IMR-90 (cell line): ENCODE data around the gene MYO10. TPM values are rescaled to one million over a fixed set of nuclear protein-coding genes. Genes with fewer than 3 reads are reported as not detected.
A peak's percentile ranks its signal among the peaks of the same experiment; 100 is the strongest.

Source experiments
- ATAC-seq: fragments of 200-7000 bp; cut with Tn5 transposase; 2 replicates; pipeline ENCODE4 v1.9.1; 2020; ENCODE audit warnings: low read depth, mild to moderate bottlenecking, moderate library complexity
- BruUV-seq: library from RNA; stranded (reverse); fragments of 400-500 nt; replicated peaks from 2 replicates; lab custom pipeline; 2021; lab: Mats Ljungman, UMichigan
- CTCF ChIA-PET: fragments of 300-600 bp; formaldehyde crosslinking; extraction: SDS; loops from one replicate; lab custom pipeline; 2021; ENCODE audit warnings: antibody characterized with exemption; lab: Yijun Ruan, JAX
- POLR2A ChIA-PET: fragments of 300-600 bp; sonication (Branson Sonifier 250); formaldehyde crosslinking; loops from one replicate; lab custom pipeline; 2022; ENCODE audit warnings: antibody characterized with exemption; ENCODE audit not compliant: unreplicated experiment; lab: Charles Lee
- DNase-seq: peaks from one replicate; pipeline ENCODE4 v3.0.0; 2013
- H2AFZ ChIP-seq: replicated peaks from 2 replicates; pipeline ENCODE3; 2013; ENCODE audit warnings: low read length, mild to moderate bottlenecking; ENCODE audit not compliant: poor library complexity
- H2AK5ac ChIP-seq: 2 replicates; pipeline ENCODE4 v1.6.1; 2013; ENCODE audit warnings: low read depth, low read length, inconsistent platforms
- H2AK9ac ChIP-seq: replicated peaks from 2 replicates; pipeline ENCODE3; 2013; ENCODE audit warnings: mild to moderate bottlenecking, low read depth, low read length, moderate library complexity; ENCODE audit not compliant: poor library complexity
- H2BK120ac ChIP-seq: 2 replicates; pipeline ENCODE4 v1.6.1; 2013; ENCODE audit warnings: low read depth, low read length, inconsistent platforms
- H2BK15ac ChIP-seq: 3 replicates; pipeline ENCODE4 v1.6.1; 2013; ENCODE audit warnings: low read depth, low read length, inconsistent platforms
- H2BK20ac ChIP-seq: 2 replicates; pipeline ENCODE4 v1.6.1; 2013; ENCODE audit warnings: low read depth, mild to moderate bottlenecking, inconsistent platforms, low read length, moderate library complexity
- H2BK5ac ChIP-seq: 2 replicates; pipeline ENCODE4 v1.6.1; 2013; ENCODE audit warnings: mild to moderate bottlenecking, low read depth, low read length, inconsistent platforms; ENCODE audit not compliant: poor library complexity, severe bottlenecking
- H3K14ac ChIP-seq: replicated peaks from 2 replicates; pipeline ENCODE4 v1.6.1; 2013; ENCODE audit warnings: low read depth, low read length, inconsistent platforms
- H3K18ac ChIP-seq: 2 replicates; pipeline ENCODE4 v1.6.1; 2013; ENCODE audit warnings: low read depth, low read length, control low read depth
- H3K23ac ChIP-seq: 2 replicates; pipeline ENCODE4 v1.6.1; 2013; ENCODE audit warnings: low read depth, low read length, inconsistent platforms
- H3K27ac ChIP-seq: 2 replicates; pipeline ENCODE4 v1.5.1; 2013; ENCODE audit warnings: mild to moderate bottlenecking, control low read depth, low read length; ENCODE audit not compliant: insufficient read depth
- H3K27me3 ChIP-seq: 2 replicates; pipeline ENCODE4 v1.6.1; 2013; ENCODE audit warnings: low read length; ENCODE audit not compliant: control insufficient read depth, insufficient read depth
- H3K36me3 ChIP-seq: 2 replicates; pipeline ENCODE4 v1.6.1; 2013; ENCODE audit warnings: low read length, mixed read lengths; ENCODE audit not compliant: control insufficient read depth, insufficient read depth
- H3K4ac ChIP-seq: 2 replicates; pipeline ENCODE4 v1.6.1; 2013; ENCODE audit warnings: low read depth, low read length, inconsistent platforms
- H3K4me1 ChIP-seq: 2 replicates; pipeline ENCODE4 v1.6.1; 2013; ENCODE audit warnings: low read length, mixed read lengths; ENCODE audit not compliant: control insufficient read depth, insufficient read depth
- H3K4me2 ChIP-seq: 2 replicates; pipeline ENCODE4 v1.6.1; 2013; ENCODE audit warnings: low read depth, mild to moderate bottlenecking, control low read depth, low read length, moderate library complexity
- H3K4me3 ChIP-seq: 2 replicates; pipeline ENCODE4 v1.5.1; 2013; ENCODE audit warnings: low read depth, mild to moderate bottlenecking, control low read depth, low read length, moderate library complexity; ENCODE audit not compliant: insufficient read depth
- H3K56ac ChIP-seq: 2 replicates; pipeline ENCODE4 v1.6.1; 2013; ENCODE audit warnings: low read length, inconsistent platforms; ENCODE audit not compliant: insufficient read depth; ENCODE audit errors: extremely low read depth
- H3K79me1 ChIP-seq, 2 experiments: 2 replicates each; pipeline ENCODE4 v1.6.1; 2013; ENCODE audit warnings: low read length in 2 of 2, inconsistent platforms in 1 of 2, low read depth in 1 of 2
- H3K9ac ChIP-seq: 2 replicates; pipeline ENCODE4 v1.6.1; 2013; ENCODE audit warnings: low read depth, low read length, control low read depth
- H3K9me1 ChIP-seq: 2 replicates; pipeline ENCODE4 v1.6.1; 2013; ENCODE audit warnings: low read length, inconsistent platforms; ENCODE audit not compliant: insufficient read depth
- H3K9me3 ChIP-seq: 2 replicates; pipeline ENCODE4 v1.6.1; 2013; ENCODE audit warnings: low read length; ENCODE audit not compliant: control insufficient read depth, insufficient read depth
- H4K20me1 ChIP-seq: 2 replicates; pipeline ENCODE4 v1.6.1; 2013; ENCODE audit warnings: low read length, inconsistent platforms; ENCODE audit not compliant: insufficient read depth
- H4K5ac ChIP-seq: 2 replicates; pipeline ENCODE4 v1.6.1; 2013; ENCODE audit warnings: mild to moderate bottlenecking, low read depth, low read length, control low read depth
- H4K8ac ChIP-seq, 2 experiments: 2 replicates each; pipeline ENCODE4 v1.6.1; 2013; ENCODE audit warnings: low read depth in 2 of 2, low read length in 2 of 2, control low read depth in 1 of 2, inconsistent platforms in 1 of 2
- H4K91ac ChIP-seq: 2 replicates; pipeline ENCODE4 v1.6.1; 2013; ENCODE audit warnings: low read depth, low read length, inconsistent platforms; ENCODE audit not compliant: insufficient read depth
- BHLHE40 ChIP-seq: fragments of 150-350 bp; IDR thresholded peaks from 2 replicates; pipeline ENCODE4 v1.6.1; 2016; ENCODE audit warnings: mild to moderate bottlenecking, low read depth, low read length
- CEBPB ChIP-seq: IDR thresholded peaks from 2 replicates; pipeline ENCODE4 v1.6.1; 2012; ENCODE audit warnings: low read depth, low read length, improper control_type of control experiment
- CHD1 ChIP-seq: IDR thresholded peaks from 2 replicates; pipeline ENCODE4 v1.6.1; 2012; ENCODE audit warnings: low read depth, low read length, improper control_type of control experiment
- MAFK ChIP-seq: IDR thresholded peaks from 2 replicates; pipeline ENCODE4 v1.6.1; 2012; ENCODE audit warnings: low read depth, low read length, improper control_type of control experiment
- MAZ ChIP-seq: IDR thresholded peaks from 2 replicates; pipeline ENCODE4 v1.6.1; 2012; ENCODE audit warnings: low read depth, mild to moderate bottlenecking, low read length, improper control_type of control experiment, moderate library complexity, borderline replicate concordance
- MXI1 ChIP-seq: IDR thresholded peaks from 2 replicates; pipeline ENCODE4 v1.6.1; 2012; ENCODE audit warnings: low read depth, mild to moderate bottlenecking, low read length, moderate library complexity, borderline replicate concordance
- NFE2L2 ChIP-seq: fragments of 150-350 bp; IDR thresholded peaks from 2 replicates; pipeline ENCODE4 v1.6.1; 2016; ENCODE audit warnings: low read depth, mild to moderate bottlenecking, low read length
- POLR2A ChIP-seq: IDR thresholded peaks from 2 replicates; pipeline ENCODE4 v1.6.1; 2012; ENCODE audit warnings: mild to moderate bottlenecking, low read depth, low read length
- RAD21 ChIP-seq: IDR thresholded peaks from 2 replicates; pipeline ENCODE4 v1.6.1; 2012; ENCODE audit warnings: low read length, improper control_type of control experiment
- USF2 ChIP-seq: fragments of 150-350 bp; IDR thresholded peaks from 2 replicates; pipeline ENCODE4 v1.6.1; 2017; ENCODE audit warnings: mild to moderate bottlenecking, antibody characterized with exemption, low read length, low read depth
- WGBS, 2 experiments: methylation state at CpG; one replicate each; pipeline versions ENCODE4 v1.1.5 to v1.1.7; 2013; ENCODE audit warnings: missing lambda C conversion rate in 2 of 2; ENCODE audit not compliant: insufficient read length in 1 of 2; ENCODE audit errors: extremely low coverage in 2 of 2; 5-methylcytosine and 5-hydroxymethylcytosine counted together
- dilution Hi-C: fragments of 300-500 bp; cut with HindIII; formaldehyde crosslinking; loops from one replicate; pipeline ENCODE4 v1.14.3; 2018; ENCODE audit warnings: low sequenced_read_pairs; ENCODE audit not compliant: unreplicated experiment
- in situ Hi-C: fragments of 300-500 bp; cut with MboI; formaldehyde crosslinking; loops from 3 replicates; pipeline ENCODE4 v1.14.3; 2019; ENCODE audit warnings: low sequenced_read_pairs, inconsistent platforms, mixed read lengths
- intact Hi-C: fragments of 100-400 bp; cut with micrococcal nuclease; formaldehyde crosslinking; loops from 2 replicates; pipeline ENCODE4 v1.10.0; 2022
- polyA plus RNA-seq, 3 experiments: library from polyadenylated mRNA; depleted of rRNA; stranded (reverse); fragments of >200 nt; gene quantifications; 2 replicates each; pipeline ENCODE4 v1.2.3, GENCODE V29; 2012; ENCODE audit warnings: low replicate concordance in 1 of 3
- total RNA-seq: library from RNA; depleted of rRNA; stranded (reverse); fragments of >200 nt; gene quantifications from 2 replicates; pipeline ENCODE4 v1.2.3, GENCODE V29; 2012

Gene MYO10
- total and polyA plus RNA-seq, 2 of the 4 experiments (the other 2 are of a cell fraction) = 39.9 to 115 TPM

- no peak overlapping the region for H3K4me2 ChIP-seq
These were observed 24.0 kb downstream of the MYO10 start for GRCh38 chr5:16912080-16912479.

More at GRCh38 chr5:16912080-16912479, 24.0 kb downstream of the MYO10 start:
- no peak overlapping the region for H2AK5ac ChIP-seq
- H4K8ac ChIP-seq = no peak overlapping the region
- peaks cover 99% of the 10 kb centered on the region for H4K20me1 ChIP-seq
- intact Hi-C loops (no loop called here), in situ Hi-C loops (no loop called here), dilution Hi-C loops (no loop called here)
- H4K5ac ChIP-seq = no peak overlapping the region
- no peak overlapping the region for H2BK20ac ChIP-seq
- H3K56ac ChIP-seq = no peak overlapping the region
- ChIA-PET POLR2A (no interaction called here), CTCF (interaction anchor here (0.8 to 1.2 kb wide), 2 partner anchors 20 to 22 kb away, joined by 3 to 5 read pairs; no protein-coding TSS in a partner anchor)
- H3K18ac ChIP-seq = no peak overlapping the region
- H3K4ac ChIP-seq = no peak overlapping the region
- WGBS, 2 experiments = 100% methylated on average over 2 of the region's 6 CpGs; no CpG with 5 or more reads in 1 of the 2 experiments
- peak overlapping the region; percentile 2; the same call in 1 of the 2 replicates for H3K27ac ChIP-seq
- peaks cover 5% of the 10 kb centered on the region for H3K36me3 ChIP-seq
- H3K9me1 ChIP-seq = peaks cover 38% of the 10 kb centered on the region
- TF ChIP-seq RAD21 (no peak), MAFK (no peak), POLR2A (no peak), MXI1 (no peak), MAZ (no peak), CEBPB (no peak), BHLHE40 (no peak), CHD1 (no peak), NFE2L2 (no peak), USF2 (no peak)
- no peak overlapping the region for H2BK15ac ChIP-seq
- H3K9ac ChIP-seq = no peak overlapping the region
- no peak overlapping the region for H3K14ac ChIP-seq
- H3K23ac ChIP-seq = no peak overlapping the region
- ATAC-seq (no peak), DNase-seq (no peak)
- H2AK9ac ChIP-seq = no peak overlapping the region
- peaks cover 3 to 72% of the 10 kb centered on the region in 2 experiments; a peak in 3 of 4 replicates for H3K79me1 ChIP-seq
- H3K9me3 ChIP-seq = no peaks in the 10 kb centered on the region
- no peak overlapping the region for H2AFZ ChIP-seq
- no peaks in the 10 kb centered on the region for H3K27me3 ChIP-seq
- no peak overlapping the region for H2BK5ac ChIP-seq
- H2BK120ac ChIP-seq = no peak overlapping the region
- BruUV-seq = no TSS peak
- H4K91ac ChIP-seq = no peak overlapping the region
- H3K4me1 ChIP-seq = peaks cover 36% of the 10 kb centered on the region
- H3K4me3 ChIP-seq = no peak overlapping the region
